HepG2 (cell line): ENCODE measurements around the gene HARS2. TPM values are rescaled to one million over a fixed set of nuclear protein-coding genes. Genes with fewer than 3 reads are reported as not detected.

ENCODE experiments used
- FOXM1 ChIP-seq: sonication (generic); formaldehyde crosslinking; IDR thresholded peaks from 2 replicates; pipeline ENCODE4 v1.5.0; 2020; ENCODE audit warnings: missing genetic modification reagents
- HOXD1 ChIP-seq: sonication (generic); formaldehyde crosslinking; IDR thresholded peaks from 2 replicates; pipeline ENCODE4 v1.5.0; 2020; ENCODE audit warnings: missing genetic modification reagents
- KAT2B ChIP-seq: fragments of 150-350 bp; IDR thresholded peaks from 2 replicates; pipeline ENCODE4 v1.6.1; 2014; ENCODE audit warnings: low read depth, low read length, borderline replicate concordance
- KDM5B ChIP-seq: sonication (generic); formaldehyde crosslinking; IDR thresholded peaks from 2 replicates; pipeline ENCODE4 v1.4.0; 2020; ENCODE audit warnings: missing genetic modification reagents, mild to moderate bottlenecking, borderline replicate concordance
- MED13 ChIP-seq: sonication (generic); formaldehyde crosslinking; IDR thresholded peaks from 2 replicates; pipeline ENCODE4 v1.5.0; 2020; ENCODE audit warnings: missing genetic modification reagents
- NR1H2 ChIP-seq: sonication (generic); formaldehyde crosslinking; IDR thresholded peaks from 2 replicates; pipeline ENCODE4 v1.8.1; 2022; ENCODE audit warnings: low read depth, missing genetic modification reagents, borderline replicate concordance
- PCBP2 ChIP-seq: fragments of 200-400 bp; formaldehyde crosslinking; optimal IDR thresholded peaks from 2 replicates; pipeline ENCODE3; 2018; ENCODE audit warnings: low read length, low read depth; ENCODE audit not compliant: poor library complexity, severe bottlenecking
- PHF21A ChIP-seq: sonication (generic); formaldehyde crosslinking; IDR thresholded peaks from 2 replicates; pipeline ENCODE4 v1.5.0; 2020; ENCODE audit warnings: mild to moderate bottlenecking, missing genetic modification reagents
- SPEN ChIP-seq: sonication (generic); formaldehyde crosslinking; IDR thresholded peaks from 2 replicates; pipeline ENCODE4 v1.5.1; 2020; ENCODE audit warnings: low read depth, mild to moderate bottlenecking, missing genetic modification reagents
- TARDBP ChIP-seq: sonication (generic); formaldehyde crosslinking; IDR thresholded peaks from 2 replicates; pipeline ENCODE4 v1.8.0; 2022; ENCODE audit warnings: mild to moderate bottlenecking, missing genetic modification reagents
- ZBTB38 ChIP-seq: sonication (generic); formaldehyde crosslinking; IDR thresholded peaks from 2 replicates; pipeline ENCODE4 v1.5.1; 2020; ENCODE audit warnings: mild to moderate bottlenecking, missing genetic modification reagents
- ZFP41 ChIP-seq: sonication (generic); formaldehyde crosslinking; IDR thresholded peaks from 2 replicates; pipeline ENCODE4 v1.4.0; 2020; ENCODE audit warnings: mild to moderate bottlenecking, missing genetic modification reagents, borderline replicate concordance
- ZNF256 ChIP-seq: sonication (generic); formaldehyde crosslinking; conservative IDR thresholded peaks from 2 replicates; pipeline ENCODE4 v1.4.0; 2020; ENCODE audit warnings: missing genetic modification reagents
- ZNF496 ChIP-seq: sonication (generic); formaldehyde crosslinking; IDR thresholded peaks from 2 replicates; pipeline ENCODE4 v1.8.1; 2023; ENCODE audit warnings: mild to moderate bottlenecking, moderate library complexity, missing genetic modification reagents; ENCODE audit not compliant: insufficient replicate concordance
- ZNF614 ChIP-seq: IDR thresholded peaks from 2 replicates; pipeline ENCODE4 v1.6.1; 2018; ENCODE audit warnings: missing biosample characterization, missing genetic modification reagents, inconsistent platforms, borderline replicate concordance
- polyA plus RNA-seq, 8 experiments: library from polyadenylated mRNA; depleted of rRNA in 3 of 8; stranded (reverse) in 7 of 8; unstranded in 1 of 8; fragments of >200 nt; fragmentation: Illumina TruSeq in 4 of 8; extraction: Trizol in 4 of 8; gene quantifications; 2 replicates each; pipeline versions ENCODE4 v1.2.1 to v1.2.3, GENCODE V29; 2011 to 2016; ENCODE audit warnings: low read depth in 4 of 8, missing spikeins in 1 of 8, mixed read lengths in 1 of 8; ENCODE audit not compliant: insufficient read depth in 1 of 8
- total RNA-seq, 5 experiments: library from RNA; depleted of rRNA; stranded (reverse); fragments of >200 nt; fragmentation: Illumina TruSeq; extraction: Trizol; gene quantifications; 2 replicates each; pipeline ENCODE4 v1.2.3, GENCODE V29; 2016; ENCODE audit warnings: low read depth in 1 of 5
- TF ChIP-seq, protein P1 (sequence below): IDR thresholded peaks from 2 replicates; pipeline ENCODE4 v1.6.1; 2016; ENCODE audit warnings: low read depth
- TF ChIP-seq, protein P2 (sequence below): sonication (generic); formaldehyde crosslinking; IDR thresholded peaks from 2 replicates; pipeline ENCODE4 v1.8.0; 2022; ENCODE audit warnings: mild to moderate bottlenecking, missing genetic modification reagents
- TF ChIP-seq, protein P3 (sequence below), 2 experiments: sonication (generic) in 1 of 2; formaldehyde crosslinking in 1 of 2; IDR thresholded peaks; 2 replicates each; pipeline versions ENCODE4 v1.5.1 to v1.6.1; 2011 to 2020; ENCODE audit warnings: borderline replicate concordance in 1 of 2, low read depth in 1 of 2, low read length in 1 of 2, mild to moderate bottlenecking in 1 of 2, missing genetic modification reagents in 1 of 2, moderate library complexity in 1 of 2
- TF ChIP-seq, protein P4 (sequence below): sonication (generic); formaldehyde crosslinking; IDR thresholded peaks from 2 replicates; pipeline ENCODE4 v1.5.0; 2020; ENCODE audit warnings: mild to moderate bottlenecking, missing genetic modification reagents, borderline replicate concordance

Gene HARS2
- total and polyA plus RNA-seq, 2 of the 13 experiments (the other 11 are each of a cell fraction or from before 2014, with no cell fraction given), result 17.9 to 25.8 TPM

DNA sequence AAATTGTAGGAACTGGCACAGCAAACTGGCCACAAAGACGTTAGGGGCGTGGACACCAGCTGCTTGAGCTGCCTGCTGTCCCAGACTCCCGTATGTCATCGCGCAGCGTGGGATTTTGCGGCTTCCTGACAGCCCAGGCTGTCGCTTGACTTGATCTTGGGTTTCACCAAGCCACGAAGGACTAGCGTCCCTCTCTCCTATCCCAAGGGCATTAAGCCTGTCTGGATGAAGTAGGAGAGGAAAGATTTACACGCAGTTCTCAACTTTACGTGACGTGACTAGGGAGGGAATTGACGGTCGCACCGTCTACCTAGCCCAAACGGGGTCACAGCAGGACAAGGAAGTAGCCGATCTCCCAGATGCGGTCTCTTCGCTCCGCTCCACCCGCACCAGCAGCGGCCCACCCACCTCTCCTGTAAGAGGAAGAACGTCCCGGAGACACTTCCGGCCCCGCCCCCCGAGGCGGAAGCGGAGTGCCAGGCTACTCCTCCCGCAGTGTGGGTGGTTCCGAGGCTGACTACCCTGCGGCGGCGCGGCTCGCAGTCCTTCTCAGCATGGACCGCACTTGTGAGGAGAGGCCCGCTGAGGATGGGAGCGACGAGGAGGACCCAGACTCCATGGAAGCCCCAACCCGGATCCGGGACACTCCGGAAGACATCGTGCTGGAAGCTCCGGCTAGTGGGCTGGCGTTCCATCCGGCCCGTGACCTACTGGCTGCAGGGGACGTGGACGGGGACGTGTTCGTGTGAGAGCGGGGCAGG lies 26.7 kb upstream of the HARS2 start, which contains the start of gene WDR55 (continued):
- TF ChIP-seq, protein P1, sequence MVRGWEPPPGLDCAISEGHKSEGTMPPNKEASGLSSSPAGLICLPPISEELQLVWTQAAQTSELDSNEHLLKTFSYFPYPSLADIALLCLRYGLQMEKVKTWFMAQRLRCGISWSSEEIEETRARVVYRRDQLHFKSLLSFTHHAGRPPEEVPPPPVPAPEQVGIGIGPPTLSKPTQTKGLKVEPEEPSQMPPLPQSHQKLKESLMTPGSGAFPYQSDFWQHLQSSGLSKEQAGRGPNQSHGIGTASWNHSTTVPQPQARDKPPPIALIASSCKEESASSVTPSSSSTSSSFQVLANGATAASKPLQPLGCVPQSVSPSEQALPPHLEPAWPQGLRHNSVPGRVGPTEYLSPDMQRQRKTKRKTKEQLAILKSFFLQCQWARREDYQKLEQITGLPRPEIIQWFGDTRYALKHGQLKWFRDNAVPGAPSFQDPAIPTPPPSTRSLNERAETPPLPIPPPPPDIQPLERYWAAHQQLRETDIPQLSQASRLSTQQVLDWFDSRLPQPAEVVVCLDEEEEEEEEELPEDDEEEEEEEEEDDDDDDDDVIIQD (CRISPR knock-in tag), result peak; percentile 71
- TF ChIP-seq ZBTB38 (CRISPR knock-in tag) (peak; percentile 79), KDM5B (CRISPR knock-in tag) (peak; percentile 91), SPEN (CRISPR knock-in tag) (peak; percentile 89; the same call in 1 of the 2 replicates), ZFP41 (CRISPR knock-in tag) (no peak), NR1H2 (no peak), FOXM1 (no peak), ZNF256 (CRISPR knock-in tag) (no peak), HOXD1 (CRISPR knock-in tag) (0 out of 2 replicates have a peak, but pooled peaks have one; percentile 36), MED13 (CRISPR knock-in tag) (no peak), ZNF496 (no peak), KAT2B (no peak), PCBP2 (no peak), PHF21A (CRISPR knock-in tag) (peak; percentile 83), ZNF614 (CRISPR knock-in tag) (no peak), TARDBP (CRISPR knock-in tag) (peak; percentile 70; the same call in 1 of the 2 replicates)
- TF ChIP-seq, protein P2, sequence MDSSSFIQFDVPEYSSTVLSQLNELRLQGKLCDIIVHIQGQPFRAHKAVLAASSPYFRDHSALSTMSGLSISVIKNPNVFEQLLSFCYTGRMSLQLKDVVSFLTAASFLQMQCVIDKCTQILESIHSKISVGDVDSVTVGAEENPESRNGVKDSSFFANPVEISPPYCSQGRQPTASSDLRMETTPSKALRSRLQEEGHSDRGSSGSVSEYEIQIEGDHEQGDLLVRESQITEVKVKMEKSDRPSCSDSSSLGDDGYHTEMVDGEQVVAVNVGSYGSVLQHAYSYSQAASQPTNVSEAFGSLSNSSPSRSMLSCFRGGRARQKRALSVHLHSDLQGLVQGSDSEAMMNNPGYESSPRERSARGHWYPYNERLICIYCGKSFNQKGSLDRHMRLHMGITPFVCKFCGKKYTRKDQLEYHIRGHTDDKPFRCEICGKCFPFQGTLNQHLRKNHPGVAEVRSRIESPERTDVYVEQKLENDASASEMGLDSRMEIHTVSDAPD (CRISPR knock-in tag), result no peak
- TF ChIP-seq, protein P3, sequence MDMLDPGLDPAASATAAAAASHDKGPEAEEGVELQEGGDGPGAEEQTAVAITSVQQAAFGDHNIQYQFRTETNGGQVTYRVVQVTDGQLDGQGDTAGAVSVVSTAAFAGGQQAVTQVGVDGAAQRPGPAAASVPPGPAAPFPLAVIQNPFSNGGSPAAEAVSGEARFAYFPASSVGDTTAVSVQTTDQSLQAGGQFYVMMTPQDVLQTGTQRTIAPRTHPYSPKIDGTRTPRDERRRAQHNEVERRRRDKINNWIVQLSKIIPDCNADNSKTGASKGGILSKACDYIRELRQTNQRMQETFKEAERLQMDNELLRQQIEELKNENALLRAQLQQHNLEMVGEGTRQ (IDR thresholded peaks at IDR 0.05; ENCODE audit: low read depth, low read length), result no peak
- TF ChIP-seq, protein P3 (CRISPR knock-in tag; IDR thresholded peaks at IDR 0.05; ENCODE audit: borderline replicate concordance), result no peak
- TF ChIP-seq, protein P4, sequence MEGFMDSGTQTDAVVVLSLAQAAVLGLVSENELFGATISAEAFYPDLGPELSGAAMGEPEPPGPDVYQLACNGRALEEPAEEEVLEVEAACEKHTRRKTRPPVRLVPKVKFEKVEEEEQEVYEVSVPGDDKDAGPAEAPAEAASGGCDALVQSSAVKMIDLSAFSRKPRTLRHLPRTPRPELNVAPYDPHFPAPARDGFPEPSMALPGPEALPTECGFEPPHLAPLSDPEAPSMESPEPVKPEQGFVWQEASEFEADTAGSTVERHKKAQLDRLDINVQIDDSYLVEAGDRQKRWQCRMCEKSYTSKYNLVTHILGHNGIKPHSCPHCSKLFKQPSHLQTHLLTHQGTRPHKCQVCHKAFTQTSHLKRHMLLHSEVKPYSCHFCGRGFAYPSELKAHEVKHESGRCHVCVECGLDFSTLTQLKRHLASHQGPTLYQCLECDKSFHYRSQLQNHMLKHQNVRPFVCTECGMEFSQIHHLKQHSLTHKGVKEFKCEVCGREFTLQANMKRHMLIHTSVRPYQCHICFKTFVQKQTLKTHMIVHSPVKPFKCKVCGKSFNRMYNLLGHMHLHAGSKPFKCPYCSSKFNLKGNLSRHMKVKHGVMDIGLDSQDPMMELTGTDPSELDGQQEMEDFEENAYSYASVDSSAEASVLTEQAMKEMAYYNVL (CRISPR knock-in tag), result 0 out of 2 replicates have a peak, but pooled peaks have one; percentile 57
